Hematopoietic multipotent progenitor cell (in vitro differentiated cells): ENCODE results near the gene TNRC18. TPM values are rescaled to one million over a fixed set of nuclear protein-coding genes. Genes with fewer than 3 reads are reported as not detected.
"Not testable (repeated sequence)": the region's sequence is repeated elsewhere in the genome, so short reads cannot be mapped to it uniquely, and the experiment has no call there.

ENCODE experiments used
- DNase-seq, 3 donors: peaks; one replicate each; pipeline ENCODE4 v3.0.0-alpha.2; 2011 to 2015; ENCODE audit warnings: low read depth in 2 of 3, low spot score in 2 of 3
- total RNA-seq: library from RNA; depleted of rRNA; stranded (reverse); fragments of >200 nt; gene quantifications from one replicate; pipeline ENCODE4 v1.2.3, GENCODE V29; 2012

The TNRC18 gene
- total RNA-seq, 1 donor: 214 TPM

DNA sequence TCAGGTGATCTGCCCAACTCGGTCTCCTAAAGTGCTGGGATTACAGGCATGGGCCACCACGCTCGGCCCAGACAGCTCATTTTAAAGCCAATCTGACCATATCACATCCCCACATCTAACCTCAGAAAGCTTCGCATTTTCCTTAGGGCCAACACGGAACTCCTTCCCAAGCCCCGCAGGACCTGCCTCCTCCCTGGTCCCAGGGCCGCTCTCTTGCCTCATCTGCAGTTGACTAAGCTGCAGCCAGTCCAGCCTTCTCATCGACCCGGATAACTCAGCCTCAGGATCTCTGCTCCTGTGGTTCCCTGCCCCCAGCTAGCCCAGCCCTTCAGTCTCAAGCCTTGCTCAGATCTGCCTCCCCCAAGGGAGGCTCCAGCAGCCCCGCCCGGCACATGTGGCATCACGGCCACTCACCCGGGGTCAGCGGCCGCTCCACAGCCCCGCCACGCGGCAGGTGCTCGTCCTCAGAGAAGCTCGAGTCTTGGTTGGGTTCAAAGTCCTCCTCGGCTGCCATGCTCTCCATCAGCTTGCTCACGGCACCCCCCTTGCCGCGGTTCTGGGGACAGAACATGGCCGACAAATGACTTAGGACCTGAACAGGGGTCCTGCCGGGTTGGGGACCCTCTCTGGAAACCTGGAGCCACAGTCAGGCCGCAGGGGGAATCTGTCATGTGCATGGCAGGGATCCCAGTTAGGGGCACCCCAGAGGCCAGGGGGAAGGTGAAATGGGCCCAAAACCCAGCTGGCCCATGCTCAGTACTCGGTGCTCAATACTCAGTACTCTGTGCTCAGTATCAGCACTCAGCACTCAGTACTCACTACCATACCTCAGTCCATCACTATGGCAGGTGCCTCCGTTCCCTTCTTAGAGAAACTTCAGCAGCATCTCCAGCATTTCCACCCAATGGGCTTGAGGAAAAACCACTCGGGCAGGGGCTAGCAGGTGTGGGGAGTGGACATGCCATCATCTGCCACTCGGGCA is 99.5 kb downstream of the TNRC18 start:
- not testable (repeated sequence) for DNase-seq

DNA sequence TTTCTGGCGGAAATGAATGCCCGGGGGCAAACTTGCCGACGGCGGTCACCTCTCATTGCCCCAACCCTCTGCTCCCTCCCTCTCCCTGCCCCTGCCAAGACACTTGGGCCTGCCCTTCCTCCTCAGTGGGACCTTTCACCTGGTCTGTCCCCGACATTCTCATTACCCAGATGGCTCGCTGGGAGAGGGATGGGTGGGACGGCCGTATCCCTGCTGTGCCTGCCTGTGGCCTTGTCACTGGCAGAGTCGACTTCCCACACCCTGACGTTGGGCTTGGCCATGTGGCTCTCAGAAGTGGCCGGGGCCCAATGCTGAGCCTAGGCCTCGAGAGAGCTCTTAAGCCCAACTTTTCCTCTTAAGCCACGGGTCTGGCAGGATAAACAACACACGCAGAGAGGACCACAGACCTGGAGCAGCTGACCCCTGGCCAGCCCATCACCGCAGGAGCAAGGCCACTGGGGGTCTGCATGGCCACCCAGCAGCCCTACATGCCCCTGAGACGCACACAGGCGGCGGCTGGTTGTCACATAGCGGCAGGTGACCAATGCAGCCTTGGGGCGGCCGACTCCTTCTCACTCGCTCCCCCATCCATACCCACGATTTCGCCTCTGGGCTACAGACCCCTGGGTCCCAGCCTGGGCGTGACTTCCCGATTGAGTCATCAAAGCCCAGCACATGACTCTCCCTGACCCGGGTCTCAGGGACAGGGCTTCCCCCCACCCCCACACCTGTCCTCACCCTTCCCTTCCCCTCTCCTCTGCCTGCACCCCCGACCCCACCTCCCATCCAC is 100.8 kb downstream of the TNRC18 start:
- no peak for DNase-seq

DNA sequence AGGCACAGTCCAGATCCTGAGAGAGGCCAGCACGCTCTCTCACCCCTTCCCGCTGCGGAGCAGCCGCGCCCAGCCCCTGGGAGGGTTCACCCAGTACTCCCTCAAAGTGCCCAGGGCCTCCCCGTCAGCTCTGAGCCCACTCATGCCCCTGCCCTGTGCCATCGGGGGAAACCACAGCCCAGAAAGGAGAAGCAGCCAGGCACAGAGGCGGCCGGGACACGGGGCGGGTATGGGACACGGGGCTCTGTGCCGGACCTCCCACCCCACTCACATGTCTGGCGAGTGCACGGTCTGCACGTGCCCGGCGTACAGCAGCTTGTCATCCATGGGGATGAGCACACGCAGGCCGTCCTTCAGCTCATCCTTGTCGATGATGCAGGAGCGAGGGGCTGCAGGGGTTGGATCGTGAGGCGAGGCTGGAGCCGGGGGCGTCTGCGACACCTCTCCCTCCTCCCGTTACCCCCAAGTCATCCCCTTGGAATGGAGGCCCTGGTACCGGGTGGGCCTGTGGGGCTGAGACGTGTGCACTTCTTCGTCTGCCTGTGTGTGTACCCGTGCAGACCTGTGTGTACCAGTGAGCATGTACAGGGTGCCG is 102.7 kb downstream of the TNRC18 start:
- no peak for DNase-seq

DNA sequence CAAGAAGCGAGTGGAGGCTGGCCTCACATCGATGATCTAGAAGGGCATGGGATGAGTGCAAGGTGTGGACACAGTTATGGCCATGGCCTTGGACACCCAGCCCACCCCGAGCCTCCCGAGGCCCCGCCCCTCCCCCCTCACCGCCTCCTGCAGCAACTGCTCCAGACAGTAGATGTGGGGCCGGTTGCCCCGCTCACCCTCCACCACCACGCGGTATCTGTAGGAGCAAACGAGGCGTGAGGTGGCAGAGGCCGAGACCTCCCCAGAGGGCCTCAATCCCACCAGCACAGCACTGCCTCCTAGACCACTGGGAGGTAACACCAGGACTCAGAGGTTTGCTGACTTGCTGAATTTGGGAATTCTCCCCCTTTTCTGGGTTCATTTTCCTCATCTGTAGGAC is 103.2 kb downstream of the TNRC18 start:
- DNase-seq: no peak

DNA sequence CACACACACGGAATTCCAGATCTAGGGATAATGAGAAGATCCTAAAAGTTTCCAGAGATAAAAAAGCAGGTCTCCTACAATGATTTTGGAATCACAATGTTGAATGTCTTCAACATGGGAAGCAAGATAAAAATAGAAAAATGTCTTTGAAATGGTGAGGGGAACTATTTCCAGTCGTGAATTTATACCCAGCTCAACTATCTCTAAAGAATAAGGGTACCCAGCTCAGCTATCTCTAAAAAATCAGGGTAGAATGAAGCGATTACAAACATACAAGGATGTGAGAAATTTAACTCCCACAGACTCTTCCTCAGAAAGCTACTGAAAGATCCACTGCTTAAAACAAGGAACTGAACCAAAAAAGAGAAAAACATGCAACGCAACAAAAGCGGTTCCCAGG is 105.0 kb downstream of the TNRC18 start:
- not testable (repeated sequence) for DNase-seq

GRCh38 chr7:5315761-5316160 is 107.9 kb downstream of the TNRC18 start:
- no peak for DNase-seq

GRCh38 chr7:5314864-5315263 is 108.8 kb downstream of the TNRC18 start:
- no peak for DNase-seq

- DNase-seq: not testable (repeated sequence)
These were observed 110.4 kb downstream of the TNRC18 start for GRCh38 chr7:5313076-5313885.

GRCh38 chr7:5312276-5313070 is 111.2 kb downstream of the TNRC18 start:
- not testable (repeated sequence) for DNase-seq

GRCh38 chr7:5310822-5311405 is 112.7 kb downstream of the TNRC18 start:
- no peak for DNase-seq

DNA sequence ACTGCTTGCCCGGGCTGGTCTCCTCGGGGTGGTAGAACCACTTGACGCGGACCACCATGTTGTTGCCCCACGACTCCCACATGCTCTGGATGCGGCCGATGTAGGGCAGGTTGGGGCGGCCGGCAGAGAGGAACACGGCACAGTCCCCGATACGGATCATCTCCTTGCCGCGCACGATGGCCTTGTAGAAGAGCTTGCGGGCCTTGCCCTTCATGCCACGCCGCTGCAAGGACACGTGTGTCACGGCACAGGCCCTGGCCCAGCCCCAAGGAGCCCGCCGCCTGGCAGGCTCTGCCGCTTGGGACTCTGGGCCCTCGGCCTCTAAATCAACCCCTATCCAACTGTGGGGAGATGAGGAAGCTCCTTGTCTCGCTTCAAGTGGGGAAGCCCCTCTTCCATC is 114.5 kb downstream of the TNRC18 start:
- no peak for DNase-seq

- not testable (repeated sequence) for DNase-seq
These were observed 116.2 kb downstream of the TNRC18 start for GRCh38 chr7:5307221-5308142.

GRCh38 chr7:5305050-5305449 is 118.6 kb downstream of the TNRC18 start:
- not testable (repeated sequence) for DNase-seq

DNA sequence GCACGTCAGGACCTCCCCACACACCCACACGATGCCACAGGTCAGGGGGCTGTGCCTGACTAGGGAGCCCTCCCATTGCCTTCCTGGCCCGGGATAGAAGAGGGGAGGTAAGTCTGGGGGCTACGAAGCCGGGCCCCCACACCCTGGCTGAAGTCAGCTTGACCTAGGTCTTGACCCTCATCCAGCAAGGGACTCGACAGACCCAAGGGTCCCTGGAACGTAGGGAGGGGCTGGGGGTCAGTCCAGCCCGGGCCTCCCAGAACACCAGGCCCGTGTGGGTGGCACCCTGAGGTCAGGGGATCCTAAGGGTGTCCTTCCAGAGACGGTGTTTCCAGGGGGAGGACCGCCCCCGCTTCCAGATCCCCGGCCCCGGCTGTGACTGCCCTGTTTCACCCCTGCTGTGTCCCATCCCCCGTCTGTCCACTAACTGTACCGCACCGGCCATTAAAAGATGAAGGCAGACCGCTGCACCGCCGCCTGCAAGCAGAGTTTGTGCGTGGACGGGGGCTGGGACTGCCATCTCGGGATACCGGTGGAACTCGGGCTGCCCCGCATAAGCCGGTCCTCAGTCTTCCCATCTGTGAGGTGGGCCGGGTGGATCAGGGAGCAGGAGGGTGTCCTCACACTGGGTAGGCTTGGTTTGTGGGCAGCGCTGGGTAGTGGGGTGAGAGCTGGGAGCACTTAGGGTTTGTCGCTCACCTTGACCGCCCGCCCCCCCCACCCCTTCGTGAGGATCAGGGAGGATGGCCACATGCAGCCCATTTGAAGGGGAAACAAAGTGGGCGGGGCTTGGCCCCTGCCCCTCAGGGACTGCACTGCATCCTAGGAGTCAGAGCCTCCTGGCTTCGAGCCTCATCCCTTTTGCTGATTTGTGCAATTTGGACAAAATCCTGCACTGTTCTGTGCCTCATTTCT is 119.8 kb downstream of the TNRC18 start:
- no peak for DNase-seq

GRCh38 chr7:5303061-5303460 is 120.6 kb downstream of the TNRC18 start:
- DNase-seq: no peak

DNA sequence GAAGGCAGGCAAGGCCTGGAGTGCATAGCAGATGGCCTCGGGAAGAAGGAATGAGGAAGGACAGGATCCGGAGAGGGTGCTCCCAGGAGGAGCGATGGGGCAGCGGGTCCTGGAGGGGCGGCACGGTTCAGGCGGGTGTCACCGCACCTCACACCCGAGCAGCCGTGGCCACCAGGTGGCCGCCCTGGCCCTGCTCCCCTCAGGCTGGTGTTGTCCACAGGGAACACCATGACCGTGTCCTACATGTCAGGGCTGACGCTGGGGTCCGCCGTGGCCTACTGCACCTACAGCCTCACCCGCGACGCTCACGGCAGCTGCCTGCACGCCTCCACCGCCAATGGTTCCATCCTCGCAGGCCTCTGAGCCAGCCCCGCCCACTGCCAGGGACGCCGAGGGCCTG is 121.1 kb downstream of the TNRC18 start:
- DNase-seq: no peak

- no peak for DNase-seq
These were observed 123.3 kb downstream of the TNRC18 start for GRCh38 chr7:5300366-5300765.
